Muscle layer of colon (tissue), 2 donors: ENCODE measurements around the gene PFKP.
A peak's percentile ranks its signal among the peaks of the same experiment; 100 is the strongest.

Experiments
- H3K27ac ChIP-seq: one replicate; pipeline ENCODE4 v1.7.0; 2013; ENCODE audit warnings: low read depth, mild to moderate bottlenecking, low read length, moderate library complexity
- H3K27me3 ChIP-seq, 2 donors: one replicate each; pipeline ENCODE4 v1.7.0; 2013; ENCODE audit warnings: low read length in 2 of 2, mild to moderate bottlenecking in 2 of 2; ENCODE audit not compliant: insufficient read depth in 2 of 2, control insufficient read depth in 1 of 2
- H3K36me3 ChIP-seq: one replicate; pipeline ENCODE4 v1.7.0; 2013; ENCODE audit warnings: mild to moderate bottlenecking, low read length; ENCODE audit not compliant: insufficient read depth
- H3K4me1 ChIP-seq: one replicate; pipeline ENCODE4 v1.7.0; 2013; ENCODE audit warnings: mild to moderate bottlenecking, low read length; ENCODE audit not compliant: insufficient read depth
- H3K4me3 ChIP-seq, 2 donors: one replicate each; pipeline ENCODE4 v1.7.0; 2013; ENCODE audit warnings: low read length in 2 of 2, low read depth in 1 of 2, mild to moderate bottlenecking in 1 of 2, moderate library complexity in 1 of 2
- H3K9ac ChIP-seq: one replicate; pipeline ENCODE4 v1.7.0; 2013; ENCODE audit warnings: low read length
- H3K9me3 ChIP-seq: one replicate; pipeline ENCODE4 v1.7.0; 2013; ENCODE audit warnings: mild to moderate bottlenecking, low read length
- donor health status: abdominal sarcoma.
- donor health status: Adenocarcinoma of cecum.

The PFKP gene

DNA sequence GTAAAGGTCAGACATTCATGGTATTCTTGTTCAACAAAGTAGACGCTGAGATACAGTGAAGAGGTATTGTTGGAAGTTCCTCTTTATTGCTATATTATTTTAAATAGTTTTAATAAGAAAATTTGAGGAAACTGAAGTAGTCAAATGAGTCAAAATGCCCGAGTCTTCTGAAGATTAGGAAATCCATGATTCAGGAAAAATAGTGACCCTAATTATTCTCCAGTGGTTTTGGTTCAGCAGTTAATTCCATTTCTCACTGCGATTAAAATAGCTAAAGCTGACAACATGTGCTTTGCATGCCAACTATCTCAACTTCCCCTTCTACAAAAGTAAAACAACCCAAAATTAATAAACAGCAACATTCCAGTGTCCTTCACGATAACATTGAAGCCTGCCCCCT is 32.7 kb upstream of the PFKP start:
- no peak overlapping the region for H3K4me3 ChIP-seq
- no peak overlapping the region for H3K9ac ChIP-seq
- H3K27me3 ChIP-seq: no peaks in the 10 kb centered on the region
- H3K36me3 ChIP-seq: no peaks in the 10 kb centered on the region
- no peak overlapping the region for H3K27ac ChIP-seq
- no peaks in the 10 kb centered on the region for H3K9me3 ChIP-seq
- H3K4me1 ChIP-seq: no peaks in the 10 kb centered on the region

GRCh38 chr10:3036155-3037021 is 31.0 kb upstream of the PFKP start:
- H3K4me1 ChIP-seq: no peaks in the 10 kb centered on the region
- H3K27me3 ChIP-seq: no peaks in the 10 kb centered on the region
- H3K9ac ChIP-seq: no peak overlapping the region
- H3K27ac ChIP-seq: no peak overlapping the region
- no peak overlapping the region for H3K4me3 ChIP-seq
- no peaks in the 10 kb centered on the region for H3K36me3 ChIP-seq
- H3K9me3 ChIP-seq: no peaks in the 10 kb centered on the region

DNA sequence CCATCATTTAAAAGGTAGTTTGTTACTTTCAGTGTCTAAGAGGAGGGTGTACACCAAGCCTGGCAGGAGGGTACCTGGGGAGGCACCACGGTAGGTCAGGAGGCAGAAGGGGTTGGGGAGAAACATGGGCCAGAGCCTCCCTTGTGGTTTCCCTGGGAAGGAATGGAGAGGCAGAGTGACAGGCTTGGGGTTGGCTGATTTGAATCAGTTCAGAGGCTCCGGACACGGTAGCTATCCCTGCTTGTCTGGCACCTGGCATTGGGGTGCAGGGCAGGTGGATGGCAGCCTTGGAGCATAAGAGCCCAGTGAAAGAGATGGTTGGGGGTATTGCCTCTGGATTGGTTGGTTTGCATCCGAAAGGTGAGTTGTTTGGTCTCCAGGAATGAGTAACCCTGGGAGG is 30.2 kb upstream of the PFKP start:
- Histone ChIP-seq H3K27me3 (no peaks in the 10 kb centered on the region), H3K4me1 (no peaks in the 10 kb centered on the region), H3K4me3 (no peak overlapping the region), H3K27ac (no peak overlapping the region), H3K9me3 (no peaks in the 10 kb centered on the region), H3K9ac (no peak overlapping the region), H3K36me3 (no peaks in the 10 kb centered on the region)

DNA sequence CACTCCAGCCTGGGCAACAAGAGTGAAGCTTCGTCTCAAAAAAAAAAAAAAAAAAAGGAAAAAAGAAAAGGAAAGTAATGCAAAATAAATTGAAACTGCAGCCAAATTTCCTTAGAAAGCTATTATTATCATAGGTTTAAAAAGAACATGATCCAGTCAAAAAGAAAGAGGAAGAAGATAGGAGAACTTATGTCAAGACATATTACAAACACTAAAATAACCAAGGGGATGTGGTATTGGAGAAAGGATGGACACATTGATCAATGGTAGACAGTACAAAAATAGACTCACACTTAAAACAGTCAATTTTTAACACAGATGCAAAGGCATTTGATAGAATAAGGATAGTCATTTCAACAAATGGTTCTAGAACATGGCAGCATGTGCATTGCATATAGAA is 27.3 kb upstream of the PFKP start:
- no peak overlapping the region for H3K9ac ChIP-seq
- no peaks in the 10 kb centered on the region for H3K27me3 ChIP-seq
- no peak overlapping the region for H3K27ac ChIP-seq
- no peaks in the 10 kb centered on the region for H3K9me3 ChIP-seq
- peaks cover 3% of the 10 kb centered on the region for H3K4me1 ChIP-seq
- H3K4me3 ChIP-seq: no peak overlapping the region
- no peaks in the 10 kb centered on the region for H3K36me3 ChIP-seq

GRCh38 chr10:3042589-3042988 is 24.8 kb upstream of the PFKP start:
- no peak overlapping the region for H3K9ac ChIP-seq
- no peak overlapping the region for H3K4me3 ChIP-seq
- peaks cover 24% of the 10 kb centered on the region for H3K4me1 ChIP-seq
- H3K9me3 ChIP-seq: no peaks in the 10 kb centered on the region
- H3K27ac ChIP-seq: no peak overlapping the region
- no peaks in the 10 kb centered on the region for H3K36me3 ChIP-seq
- H3K27me3 ChIP-seq: no peaks in the 10 kb centered on the region

DNA sequence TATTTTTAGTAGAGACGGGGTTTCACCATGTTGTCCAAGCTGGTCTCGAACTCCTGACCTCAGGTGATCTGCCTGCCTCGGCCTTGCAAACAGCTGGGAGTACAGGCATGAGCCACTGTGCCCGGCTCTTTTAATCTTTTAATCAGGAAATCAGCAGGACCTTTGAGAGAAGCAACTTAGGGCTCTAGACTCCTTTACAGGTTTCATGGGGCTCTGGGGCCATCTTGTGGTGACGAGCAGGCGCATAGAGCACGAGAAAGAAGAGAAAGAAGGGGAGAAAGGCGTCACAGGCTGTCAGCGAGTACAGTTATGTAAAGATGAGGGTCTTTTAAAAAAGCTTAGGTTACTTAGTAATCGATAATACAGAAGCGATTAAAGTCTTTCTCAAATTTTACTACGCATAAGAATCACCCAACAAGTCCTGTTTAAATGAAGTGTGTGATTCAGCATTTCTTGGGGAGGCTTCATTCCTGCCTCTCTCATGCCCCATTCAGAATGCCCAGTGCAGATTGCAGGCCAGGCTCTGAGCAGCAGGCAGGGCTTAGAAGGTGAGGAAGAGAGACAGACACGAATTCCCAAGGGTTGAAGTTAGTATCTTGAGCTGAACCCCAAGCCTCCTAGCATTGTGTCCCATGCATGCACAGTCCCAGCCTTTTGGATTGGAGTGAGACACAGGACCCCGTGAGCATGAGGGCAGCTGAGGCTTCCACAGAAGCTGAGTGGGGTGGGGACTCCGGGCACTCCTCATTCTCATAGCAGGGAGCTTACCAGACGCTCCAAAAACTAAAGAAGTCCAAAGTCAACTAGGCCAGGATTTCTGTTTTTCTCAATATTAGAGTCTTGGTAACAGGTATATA is 23.6 kb upstream of the PFKP start:
- Histone ChIP-seq H3K4me3 (no peak overlapping the region), H3K27ac (peak overlapping the region; percentile 13), H3K9ac (no peak overlapping the region), H3K9me3 (no peaks in the 10 kb centered on the region), H3K4me1 (peaks cover 28% of the 10 kb centered on the region), H3K36me3 (no peaks in the 10 kb centered on the region), H3K27me3 (no peaks in the 10 kb centered on the region)

GRCh38 chr10:3045471-3046209 is 21.7 kb upstream of the PFKP start:
- H3K9ac ChIP-seq: no peak overlapping the region
- H3K36me3 ChIP-seq: no peaks in the 10 kb centered on the region
- no peaks in the 10 kb centered on the region for H3K9me3 ChIP-seq
- H3K27me3 ChIP-seq: no peaks in the 10 kb centered on the region
- peaks cover 28% of the 10 kb centered on the region for H3K4me1 ChIP-seq
- peak overlapping the region in 1 of 2 donors; percentile 36 for H3K4me3 ChIP-seq
- H3K27ac ChIP-seq: peak overlapping the region; percentile 72

DNA sequence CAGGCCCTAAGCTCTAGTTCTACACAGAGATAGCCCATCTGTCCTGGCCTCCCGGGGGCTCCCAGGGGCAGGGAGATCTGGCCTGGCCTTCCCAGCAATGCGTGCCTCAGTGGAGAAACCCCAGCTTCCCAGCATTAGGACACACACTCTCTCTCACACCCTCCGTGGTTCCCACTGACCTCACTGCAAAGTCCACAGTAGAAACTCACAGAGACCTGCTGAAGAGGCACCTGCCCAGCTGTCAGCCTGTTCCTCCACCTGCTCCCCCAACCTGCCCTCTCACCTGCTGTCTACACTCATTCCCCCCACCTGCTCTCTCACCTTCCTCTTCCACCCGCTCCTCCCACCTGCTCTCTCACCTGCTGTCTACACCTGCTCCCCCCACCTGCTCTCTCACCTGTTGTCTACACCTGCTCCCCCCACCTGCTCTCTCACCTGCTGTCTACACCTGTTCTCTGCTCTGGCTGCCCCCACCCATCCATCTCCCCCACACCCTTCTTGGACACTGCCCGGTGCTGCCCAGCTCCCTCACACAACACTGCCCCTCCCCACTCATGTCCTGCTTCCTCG is 21.1 kb upstream of the PFKP start:
- no peaks in the 10 kb centered on the region for H3K36me3 ChIP-seq
- no peaks in the 10 kb centered on the region for H3K27me3 ChIP-seq
- H3K4me3 ChIP-seq: peak overlapping the region in 1 of 2 donors; percentile 36
- no peaks in the 10 kb centered on the region for H3K9me3 ChIP-seq
- H3K9ac ChIP-seq: no peak overlapping the region
- H3K4me1 ChIP-seq: peaks cover 28% of the 10 kb centered on the region
- H3K27ac ChIP-seq: peak overlapping the region; percentile 72

DNA sequence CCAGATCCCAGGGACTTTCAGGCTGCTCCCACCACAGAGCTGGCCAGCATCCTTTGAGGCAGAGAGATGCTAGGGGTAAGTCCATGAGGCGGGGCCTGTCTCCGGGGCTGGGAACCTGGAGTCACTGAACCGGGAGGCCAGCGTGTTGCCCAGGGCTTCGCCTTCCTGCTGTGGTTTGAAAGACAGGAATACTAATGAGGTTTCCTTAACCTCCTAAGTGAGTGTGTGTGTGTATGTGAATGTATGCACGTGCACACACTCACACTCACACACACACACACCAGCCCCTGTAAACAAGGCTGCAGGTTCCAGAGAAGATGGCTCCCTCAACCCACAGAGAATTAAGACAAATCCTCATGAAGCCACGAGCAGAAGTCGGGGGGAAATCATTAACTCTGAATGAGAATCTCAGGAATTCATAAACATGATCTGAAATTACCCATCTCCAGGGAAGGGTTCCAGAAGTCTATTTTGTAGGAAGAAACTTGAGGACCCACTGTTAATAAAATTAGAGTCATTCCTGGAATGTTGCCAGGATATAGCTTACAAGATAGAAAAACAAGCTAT is 20.3 kb upstream of the PFKP start:
- no peaks in the 10 kb centered on the region for H3K27me3 ChIP-seq
- H3K9me3 ChIP-seq: no peaks in the 10 kb centered on the region
- H3K9ac ChIP-seq: no peak overlapping the region
- H3K4me3 ChIP-seq: no peak overlapping the region
- H3K27ac ChIP-seq: no peak overlapping the region
- no peaks in the 10 kb centered on the region for H3K36me3 ChIP-seq
- peaks cover 28% of the 10 kb centered on the region for H3K4me1 ChIP-seq

GRCh38 chr10:3047596-3047995 is 19.8 kb upstream of the PFKP start:
- Histone ChIP-seq H3K9me3 (no peaks in the 10 kb centered on the region), H3K27ac (no peak overlapping the region), H3K9ac (no peak overlapping the region), H3K4me1 (peaks cover 28% of the 10 kb centered on the region), H3K4me3 (no peak overlapping the region), H3K36me3 (no peaks in the 10 kb centered on the region), H3K27me3 (no peaks in the 10 kb centered on the region)
